ENCODE data around the gene EIF2AK3.

DNA sequence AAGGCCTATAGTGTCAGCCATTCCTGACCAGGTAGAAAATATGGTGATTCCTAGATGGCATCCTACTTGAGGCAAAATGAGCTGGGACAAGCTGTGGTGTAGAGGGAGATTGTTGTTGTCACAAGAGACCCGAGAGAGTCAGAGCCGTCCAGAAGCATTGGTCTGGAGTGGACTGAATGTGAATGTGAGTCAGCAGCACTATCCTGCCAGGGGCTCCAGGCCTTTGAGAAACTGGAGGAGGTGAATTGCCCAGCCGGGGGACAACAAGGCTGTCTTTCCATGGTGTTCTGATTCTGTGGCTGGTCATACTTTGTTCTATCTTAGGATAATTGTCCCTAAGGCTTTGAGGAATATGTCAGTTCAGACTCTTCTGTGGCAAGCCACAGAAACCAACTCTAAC, 29.4 kb upstream of the EIF2AK3 start:
- TF ChIP-seq ZSCAN30 (tag by site-specific recombination; IDR thresholded peaks at IDR 0.05), result no peak
- TF ChIP-seq ZNF654 (tag by site-specific recombination; IDR thresholded peaks at IDR 0.05; ENCODE audit: low read depth), result no peak
- TF ChIP-seq CTCF (tag by site-specific recombination; IDR thresholded peaks at IDR 0.05), result no peak
- no peak for TF ChIP-seq YY1 (tag by site-specific recombination; IDR thresholded peaks at IDR 0.05)
- TF ChIP-seq, protein P1, sequence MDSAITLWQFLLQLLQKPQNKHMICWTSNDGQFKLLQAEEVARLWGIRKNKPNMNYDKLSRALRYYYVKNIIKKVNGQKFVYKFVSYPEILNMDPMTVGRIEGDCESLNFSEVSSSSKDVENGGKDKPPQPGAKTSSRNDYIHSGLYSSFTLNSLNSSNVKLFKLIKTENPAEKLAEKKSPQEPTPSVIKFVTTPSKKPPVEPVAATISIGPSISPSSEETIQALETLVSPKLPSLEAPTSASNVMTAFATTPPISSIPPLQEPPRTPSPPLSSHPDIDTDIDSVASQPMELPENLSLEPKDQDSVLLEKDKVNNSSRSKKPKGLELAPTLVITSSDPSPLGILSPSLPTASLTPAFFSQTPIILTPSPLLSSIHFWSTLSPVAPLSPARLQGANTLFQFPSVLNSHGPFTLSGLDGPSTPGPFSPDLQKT (IDR thresholded peaks at IDR 0.05; ENCODE audit: borderline replicate concordance, low read depth, low read length), result no peak
